ENCODE data around the gene HDAC7.

The HDAC7 gene

GRCh38 chr12:47791351-47791746, 28.4 kb downstream of the HDAC7 start:
- DNase-seq: no peak

- no peak for DNase-seq
Measured at GRCh38 chr12:47790676-47791350, 28.9 kb downstream of the HDAC7 start.

- DNase-seq: no peak
Measured at GRCh38 chr12:47789712-47790489, 29.8 kb downstream of the HDAC7 start.

GRCh38 chr12:47789141-47789540, 30.6 kb downstream of the HDAC7 start:
- DNase-seq: no peak

GRCh38 chr12:47787596-47788319, 31.9 kb downstream of the HDAC7 start:
- DNase-seq: no peak

GRCh38 chr12:47786662-47787280, 32.9 kb downstream of the HDAC7 start:
- DNase-seq: no peak

- DNase-seq: no peak
Measured at GRCh38 chr12:47785887-47786661, 33.6 kb downstream of the HDAC7 start.

GRCh38 chr12:47785036-47785886, 34.4 kb downstream of the HDAC7 start:
- DNase-seq: no peak

GRCh38 chr12:47783821-47784819, 35.6 kb downstream of the HDAC7 start:
- no peak for DNase-seq

GRCh38 chr12:47783024-47783755, 36.5 kb downstream of the HDAC7 start:
- DNase-seq: no peak

- no peak for DNase-seq
Measured at GRCh38 chr12:47782372-47782770, 37.3 kb downstream of the HDAC7 start.

- DNase-seq: no peak
Measured at GRCh38 chr12:47781479-47782371, 38.0 kb downstream of the HDAC7 start.

- no peak for DNase-seq
Measured at GRCh38 chr12:47779943-47780504, 39.7 kb downstream of the HDAC7 start.

- peak; percentile 63 for DNase-seq
Measured at GRCh38 chr12:47779301-47779942, 40.3 kb downstream of the HDAC7 start.

GRCh38 chr12:47778881-47779280, 40.8 kb downstream of the HDAC7 start:
- no peak for DNase-seq

- DNase-seq: no peak
Measured at GRCh38 chr12:47777741-47778558, 41.8 kb downstream of the HDAC7 start.

- DNase-seq: no peak
Measured at GRCh38 chr12:47777151-47777550, 42.6 kb downstream of the HDAC7 start.

Measured in COR-L47 (cell line).